Measurements from ENCODE around the gene PCDHGB6. TPM values are rescaled to one million over a fixed set of nuclear protein-coding genes. Genes with fewer than 3 reads are reported as not detected.

The PCDHGB6 gene
- total and polyA plus RNA-seq, 9 donors, result 2.8 to 6.0 (median 4.1) TPM

GRCh38 chr5:141434006-141434405 is 26.2 kb downstream of the PCDHGB6 start:
- Histone ChIP-seq H3K4me1 (ENCODE audit: control insufficient read depth, insufficient read depth, low read length) (no peaks in the 10 kb centered on the region), H3K27ac (ENCODE audit: low read length) (no peak overlapping the region), H3K4me3 (ENCODE audit: low read length) (no peak overlapping the region), H3K27me3 (ENCODE audit: control insufficient read depth, insufficient read depth, low read length) (peaks cover 6% of the 10 kb centered on the region), H3K9me3 (replicated peaks; ENCODE audit: control insufficient read depth, low read depth, low read length) (peaks cover 53% of the 10 kb centered on the region), H3K36me3 (ENCODE audit: control insufficient read depth, insufficient read depth, low read length) (no peaks in the 10 kb centered on the region)
- no peak for DNase-seq
- no CpG with 5 or more reads among the region's 2 CpGs for WGBS (ENCODE audit: insufficient coverage)

GRCh38 chr5:141437221-141437620 is 29.4 kb downstream of the PCDHGB6 start:
- H3K36me3 ChIP-seq (ENCODE audit: control insufficient read depth, insufficient read depth, low read length), result no peaks in the 10 kb centered on the region
- H3K27ac ChIP-seq (ENCODE audit: low read length), result no peak overlapping the region
- no peak overlapping the region for H3K4me3 ChIP-seq (ENCODE audit: low read length)
- no CpG with 5 or more reads among the region's 2 CpGs for WGBS (ENCODE audit: insufficient coverage)
- no peak for DNase-seq
- H3K9me3 ChIP-seq (replicated peaks; ENCODE audit: control insufficient read depth, low read depth, low read length), result peaks cover 59% of the 10 kb centered on the region
- H3K27me3 ChIP-seq (ENCODE audit: control insufficient read depth, insufficient read depth, low read length), result no peaks in the 10 kb centered on the region
- H3K4me1 ChIP-seq (ENCODE audit: control insufficient read depth, insufficient read depth, low read length), result no peaks in the 10 kb centered on the region

- peaks cover 53% of the 10 kb centered on the region for H3K9me3 ChIP-seq (replicated peaks; ENCODE audit: control insufficient read depth, low read depth, low read length)
- H3K36me3 ChIP-seq (ENCODE audit: control insufficient read depth, insufficient read depth, low read length), result no peaks in the 10 kb centered on the region
- H3K4me1 ChIP-seq (ENCODE audit: control insufficient read depth, insufficient read depth, low read length), result no peaks in the 10 kb centered on the region
- DNase-seq, result no peak
- H3K27ac ChIP-seq (ENCODE audit: low read length), result no peak overlapping the region
- H3K4me3 ChIP-seq (ENCODE audit: low read length), result no peak overlapping the region
- H3K27me3 ChIP-seq (ENCODE audit: control insufficient read depth, insufficient read depth, low read length), result no peaks in the 10 kb centered on the region
- 55% methylated on average over 9 of the region's 10 CpGs for WGBS (ENCODE audit: insufficient coverage)
Observed at GRCh38 chr5:141439411-141440141, 31.8 kb downstream of the PCDHGB6 start.

- H3K4me1 ChIP-seq (ENCODE audit: control insufficient read depth, insufficient read depth, low read length), result no peaks in the 10 kb centered on the region
- WGBS (ENCODE audit: insufficient coverage), result 93% methylated on average over 2 of the region's 9 CpGs
- DNase-seq, result no peak
- no peaks in the 10 kb centered on the region for H3K27me3 ChIP-seq (ENCODE audit: control insufficient read depth, insufficient read depth, low read length)
- peaks cover 58% of the 10 kb centered on the region for H3K9me3 ChIP-seq (replicated peaks; ENCODE audit: control insufficient read depth, low read depth, low read length)
- no peak overlapping the region for H3K4me3 ChIP-seq (ENCODE audit: low read length)
- H3K36me3 ChIP-seq (ENCODE audit: control insufficient read depth, insufficient read depth, low read length), result no peaks in the 10 kb centered on the region
- H3K27ac ChIP-seq (ENCODE audit: low read length), result no peak overlapping the region
Observed at GRCh38 chr5:141440341-141440740, 32.5 kb downstream of the PCDHGB6 start.

GRCh38 chr5:141441571-141442170 is 33.9 kb downstream of the PCDHGB6 start:
- Histone ChIP-seq H3K4me1 (ENCODE audit: control insufficient read depth, insufficient read depth, low read length) (no peaks in the 10 kb centered on the region), H3K36me3 (ENCODE audit: control insufficient read depth, insufficient read depth, low read length) (no peaks in the 10 kb centered on the region), H3K27me3 (ENCODE audit: control insufficient read depth, insufficient read depth, low read length) (no peaks in the 10 kb centered on the region), H3K4me3 (ENCODE audit: low read length) (no peak overlapping the region), H3K9me3 (replicated peaks; ENCODE audit: control insufficient read depth, low read depth, low read length) (peaks cover 56% of the 10 kb centered on the region), H3K27ac (ENCODE audit: low read length) (no peak overlapping the region)
- 46% methylated on average over 42 of the region's 50 CpGs for WGBS (ENCODE audit: insufficient coverage)
- no peak for DNase-seq

Other genes with a start within 250 kb of the PCDHGB6 start
Only the 30 nearest of the 37 such genes appear.
- gene PCDHB10, start 215.7 kb upstream of the PCDHGB6 start, total RNA-seq, result 2.1 TPM
- gene PCDHB10, start 215.7 kb upstream of the PCDHGB6 start, polyA plus RNA-seq (ENCODE audit: insufficient read depth in 1 of 8, insufficient read length in 8 of 8, low replicate concordance in 1 of 8), result 1 to 10 TPM; 4.1 to 5.1 (median 4.7) TPM
- 4.3 TPM for gene PCDHB11, start 208.4 kb upstream of the PCDHGB6 start, total RNA-seq
- gene PCDHB11, start 208.4 kb upstream of the PCDHGB6 start, polyA plus RNA-seq (ENCODE audit: insufficient read depth in 1 of 8, insufficient read length in 8 of 8, low replicate concordance in 1 of 8), result 1 to 10 TPM; 1.9 to 4.1 (median 2.5) TPM
- gene PCDHB12, start 199.3 kb upstream of the PCDHGB6 start, total RNA-seq, result 2.4 TPM
- 1 to 10 TPM; 2.1 to 3.5 (median 2.6) TPM for gene PCDHB12, start 199.3 kb upstream of the PCDHGB6 start, polyA plus RNA-seq (ENCODE audit: insufficient read depth in 1 of 8, insufficient read length in 8 of 8, low replicate concordance in 1 of 8)
- 1.9 TPM for gene PCDHB13, start 194.1 kb upstream of the PCDHGB6 start, total RNA-seq
- gene PCDHB13, start 194.1 kb upstream of the PCDHGB6 start, polyA plus RNA-seq (ENCODE audit: insufficient read depth in 1 of 8, insufficient read length in 8 of 8, low replicate concordance in 1 of 8), result 1 to 10 TPM; 1.6 to 4.5 (median 2.8) TPM
- gene PCDHB14, start 184.7 kb upstream of the PCDHGB6 start, total RNA-seq, result 4.8 TPM
- 1 to 10 TPM; 5.6 to 9.0 (median 6.7) TPM for gene PCDHB14, start 184.7 kb upstream of the PCDHGB6 start, polyA plus RNA-seq (ENCODE audit: insufficient read depth in 1 of 8, insufficient read length in 8 of 8, low replicate concordance in 1 of 8)
- 4.3 TPM for gene PCDHB15, start 162.6 kb upstream of the PCDHGB6 start, total RNA-seq
- gene PCDHB15, start 162.6 kb upstream of the PCDHGB6 start, polyA plus RNA-seq (ENCODE audit: insufficient read depth in 1 of 8, insufficient read length in 8 of 8, low replicate concordance in 1 of 8), result 1 to 10 TPM; 5.3 to 8.6 (median 7.1) TPM
- 0.22 TPM for gene SLC25A2, start 104.0 kb upstream of the PCDHGB6 start, total RNA-seq
- under 1 TPM in 1 of 8 donors, not detected in 7; 0.08 TPM for gene SLC25A2, start 104.0 kb upstream of the PCDHGB6 start, polyA plus RNA-seq (ENCODE audit: insufficient read depth in 1 of 8, insufficient read length in 8 of 8, low replicate concordance in 1 of 8)
- 75.1 TPM for gene TAF7, start 87.2 kb upstream of the PCDHGB6 start, total RNA-seq
- 100 to 1,000 TPM in 1 of 8 donors, 10 to 100 TPM in 7; 65.9 to 108 (median 83.4) TPM for gene TAF7, start 87.2 kb upstream of the PCDHGB6 start, polyA plus RNA-seq (ENCODE audit: insufficient read depth in 1 of 8, insufficient read length in 8 of 8, low replicate concordance in 1 of 8)
- gene PCDHGA1, start 77.5 kb upstream of the PCDHGB6 start, total RNA-seq, result 0.44 TPM
- under 1 TPM; 0.49 to 0.86 (median 0.64) TPM for gene PCDHGA1, start 77.5 kb upstream of the PCDHGB6 start, polyA plus RNA-seq (ENCODE audit: insufficient read depth in 1 of 8, insufficient read length in 8 of 8, low replicate concordance in 1 of 8)
- 1.6 TPM for gene PCDHGA2, start 69.3 kb upstream of the PCDHGB6 start, total RNA-seq
- gene PCDHGA2, start 69.3 kb upstream of the PCDHGB6 start, polyA plus RNA-seq (ENCODE audit: insufficient read depth in 1 of 8, insufficient read length in 8 of 8, low replicate concordance in 1 of 8), result 1 to 10 TPM; 1.6 to 2.8 (median 2.1) TPM
- 1.2 TPM for gene PCDHGA3, start 64.2 kb upstream of the PCDHGB6 start, total RNA-seq
- 1 to 10 TPM in 4 of 8 donors, under 1 TPM in 4; 0.94 to 2.0 (median 1.0) TPM for gene PCDHGA3, start 64.2 kb upstream of the PCDHGB6 start, polyA plus RNA-seq (ENCODE audit: insufficient read depth in 1 of 8, insufficient read length in 8 of 8, low replicate concordance in 1 of 8)
- 1.3 TPM for gene PCDHGB1, start 57.9 kb upstream of the PCDHGB6 start, total RNA-seq
- under 1 TPM; 0.43 to 0.90 (median 0.63) TPM for gene PCDHGB1, start 57.9 kb upstream of the PCDHGB6 start, polyA plus RNA-seq (ENCODE audit: insufficient read depth in 1 of 8, insufficient read length in 8 of 8, low replicate concordance in 1 of 8)
- 1.8 TPM for gene PCDHGA4, start 53.0 kb upstream of the PCDHGB6 start, total RNA-seq
- gene PCDHGA4, start 53.0 kb upstream of the PCDHGB6 start, polyA plus RNA-seq (ENCODE audit: insufficient read depth in 1 of 8, insufficient read length in 8 of 8, low replicate concordance in 1 of 8), result 1 to 10 TPM in 7 of 8 donors, under 1 TPM in 1; 0.71 to 2.2 (median 1.3) TPM
- gene PCDHGB2, start 48.0 kb upstream of the PCDHGB6 start, total RNA-seq, result 1.5 TPM
- gene PCDHGB2, start 48.0 kb upstream of the PCDHGB6 start, polyA plus RNA-seq (ENCODE audit: insufficient read depth in 1 of 8, insufficient read length in 8 of 8, low replicate concordance in 1 of 8), result 1 to 10 TPM; 1.5 to 2.8 (median 1.9) TPM
- gene PCDHGA5, start 43.9 kb upstream of the PCDHGB6 start, total RNA-seq, result 2.3 TPM
- 1 to 10 TPM; 1.6 to 3.8 (median 2.3) TPM for gene PCDHGA5, start 43.9 kb upstream of the PCDHGB6 start, polyA plus RNA-seq (ENCODE audit: insufficient read depth in 1 of 8, insufficient read length in 8 of 8, low replicate concordance in 1 of 8)
- gene PCDHGB3, start 37.8 kb upstream of the PCDHGB6 start, total RNA-seq, result 1.7 TPM
- 1 to 10 TPM in 7 of 8 donors, under 1 TPM in 1; 0.70 to 2.0 (median 1.2) TPM for gene PCDHGB3, start 37.8 kb upstream of the PCDHGB6 start, polyA plus RNA-seq (ENCODE audit: insufficient read depth in 1 of 8, insufficient read length in 8 of 8, low replicate concordance in 1 of 8)
- 3.5 TPM for gene PCDHGA6, start 34.1 kb upstream of the PCDHGB6 start, total RNA-seq
- gene PCDHGA6, start 34.1 kb upstream of the PCDHGB6 start, polyA plus RNA-seq (ENCODE audit: insufficient read depth in 1 of 8, insufficient read length in 8 of 8, low replicate concordance in 1 of 8), result 1 to 10 TPM; 2.2 to 4.4 (median 3.0) TPM
- 2.3 TPM for gene PCDHGA7, start 25.3 kb upstream of the PCDHGB6 start, total RNA-seq
- gene PCDHGA7, start 25.3 kb upstream of the PCDHGB6 start, polyA plus RNA-seq (ENCODE audit: insufficient read depth in 1 of 8, insufficient read length in 8 of 8, low replicate concordance in 1 of 8), result 1 to 10 TPM; 1.2 to 2.4 (median 1.5) TPM
- 4.2 TPM for gene PCDHGB4, start 20.3 kb upstream of the PCDHGB6 start, total RNA-seq
- gene PCDHGB4, start 20.3 kb upstream of the PCDHGB6 start, polyA plus RNA-seq (ENCODE audit: insufficient read depth in 1 of 8, insufficient read length in 8 of 8, low replicate concordance in 1 of 8), result 1 to 10 TPM; 1.7 to 3.6 (median 2.5) TPM
- 1.6 TPM for gene PCDHGA8, start 15.4 kb upstream of the PCDHGB6 start, total RNA-seq
- under 1 TPM; 0.31 to 0.95 (median 0.61) TPM for gene PCDHGA8, start 15.4 kb upstream of the PCDHGB6 start, polyA plus RNA-seq (ENCODE audit: insufficient read depth in 1 of 8, insufficient read length in 8 of 8, low replicate concordance in 1 of 8)
- gene PCDHGB5, start 10.1 kb upstream of the PCDHGB6 start, total RNA-seq, result 4.3 TPM
- gene PCDHGB5, start 10.1 kb upstream of the PCDHGB6 start, polyA plus RNA-seq (ENCODE audit: insufficient read depth in 1 of 8, insufficient read length in 8 of 8, low replicate concordance in 1 of 8), result 1 to 10 TPM; 3.0 to 6.3 (median 4.5) TPM
- gene PCDHGA9, start 5.2 kb upstream of the PCDHGB6 start, total RNA-seq, result 3.8 TPM
- gene PCDHGA9, start 5.2 kb upstream of the PCDHGB6 start, polyA plus RNA-seq (ENCODE audit: insufficient read depth in 1 of 8, insufficient read length in 8 of 8, low replicate concordance in 1 of 8), result 1 to 10 TPM; 3.0 to 4.7 (median 4.0) TPM
- gene PCDHGA10, start 5.0 kb downstream of the PCDHGB6 start, total RNA-seq, result 3.0 TPM
- gene PCDHGA10, start 5.0 kb downstream of the PCDHGB6 start, polyA plus RNA-seq (ENCODE audit: insufficient read depth in 1 of 8, insufficient read length in 8 of 8, low replicate concordance in 1 of 8), result 1 to 10 TPM; 1.3 to 3.4 (median 2.1) TPM
- gene PCDHGB7, start 9.7 kb downstream of the PCDHGB6 start, total RNA-seq, result 4.2 TPM
- 10 to 100 TPM in 1 of 8 donors, 1 to 10 TPM in 7; 5.0 to 10.5 (median 9.0) TPM for gene PCDHGB7, start 9.7 kb downstream of the PCDHGB6 start, polyA plus RNA-seq (ENCODE audit: insufficient read depth in 1 of 8, insufficient read length in 8 of 8, low replicate concordance in 1 of 8)
- gene PCDHGA11, start 13.0 kb downstream of the PCDHGB6 start, total RNA-seq, result 3.1 TPM
- 1 to 10 TPM; 1.9 to 5.2 (median 3.4) TPM for gene PCDHGA11, start 13.0 kb downstream of the PCDHGB6 start, polyA plus RNA-seq (ENCODE audit: insufficient read depth in 1 of 8, insufficient read length in 8 of 8, low replicate concordance in 1 of 8)
- gene PCDHGA12, start 22.5 kb downstream of the PCDHGB6 start, total RNA-seq, result 2.4 TPM
- gene PCDHGA12, start 22.5 kb downstream of the PCDHGB6 start, polyA plus RNA-seq (ENCODE audit: insufficient read depth in 1 of 8, insufficient read length in 8 of 8, low replicate concordance in 1 of 8), result 1 to 10 TPM; 1.4 to 3.6 (median 2.1) TPM
- 52.7 TPM for gene PCDHGC3, start 67.9 kb downstream of the PCDHGB6 start, total RNA-seq
- gene PCDHGC3, start 67.9 kb downstream of the PCDHGB6 start, polyA plus RNA-seq (ENCODE audit: insufficient read depth in 1 of 8, insufficient read length in 8 of 8, low replicate concordance in 1 of 8), result 100 to 1,000 TPM in 7 of 8 donors, 10 to 100 TPM in 1; 87.6 to 165 (median 131) TPM
- gene PCDHGC4, start 77.0 kb downstream of the PCDHGB6 start, total RNA-seq, result 1.8 TPM
- 1 to 10 TPM in 7 of 8 donors, under 1 TPM in 1; 0.98 to 2.1 (median 1.5) TPM for gene PCDHGC4, start 77.0 kb downstream of the PCDHGB6 start, polyA plus RNA-seq (ENCODE audit: insufficient read depth in 1 of 8, insufficient read length in 8 of 8, low replicate concordance in 1 of 8)
- gene PCDHGC5, start 81.1 kb downstream of the PCDHGB6 start, total RNA-seq, result 0.75 TPM
- 1 to 10 TPM in 1 of 8 donors, under 1 TPM in 7; 0.29 to 1.1 (median 0.48) TPM for gene PCDHGC5, start 81.1 kb downstream of the PCDHGB6 start, polyA plus RNA-seq (ENCODE audit: insufficient read depth in 1 of 8, insufficient read length in 8 of 8, low replicate concordance in 1 of 8)
- gene DIAPH1, start 211.0 kb downstream of the PCDHGB6 start, total RNA-seq, result 11.5 TPM
- gene DIAPH1, start 211.0 kb downstream of the PCDHGB6 start, polyA plus RNA-seq (ENCODE audit: insufficient read depth in 1 of 8, insufficient read length in 8 of 8, low replicate concordance in 1 of 8), result 10 to 100 TPM; 19.5 to 34.5 (median 28.6) TPM